ENCODE results near the gene IQSEC3. TPM values are rescaled to one million over a fixed set of nuclear protein-coding genes. Genes with fewer than 3 reads are reported as not detected.

IQSEC3 gene
- total and polyA plus RNA-seq, 2 of the 13 experiments (the other 11 are each of a cell fraction or from before 2014, with no cell fraction given), result not detected

DNA sequence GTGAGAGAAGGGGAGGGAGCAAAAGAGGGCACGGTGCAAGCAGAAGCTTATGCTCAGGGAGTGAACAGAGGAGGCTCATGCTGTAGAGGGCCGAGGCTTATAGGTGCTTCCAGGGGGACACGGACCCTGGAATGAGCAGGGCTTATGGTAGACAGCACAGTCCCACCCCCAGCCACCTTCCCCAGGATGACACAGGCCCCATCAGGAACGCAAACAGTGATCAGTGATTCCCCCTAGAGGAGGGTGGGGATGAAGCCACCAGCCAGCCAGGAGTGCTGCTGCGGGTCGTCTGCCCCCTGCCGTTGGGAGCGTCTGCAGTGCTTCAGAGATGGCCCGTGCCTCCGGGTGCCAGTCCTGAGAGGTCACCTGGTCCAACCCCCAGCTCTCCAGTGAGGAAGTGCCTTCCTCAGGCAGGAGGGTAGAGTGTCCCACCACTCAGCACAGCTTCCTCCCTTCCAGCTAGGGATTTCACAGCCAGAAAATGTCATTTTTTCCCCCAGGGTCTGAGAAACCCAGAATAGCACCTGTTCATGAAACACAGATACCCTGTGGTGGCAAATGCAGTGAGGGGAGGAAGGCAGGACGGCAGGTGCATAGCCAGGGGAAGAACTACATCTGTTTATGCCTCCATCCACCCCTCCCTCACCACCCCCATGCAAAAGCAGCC, 86.6 kb downstream of the IQSEC3 start (continued):
- TF ChIP-seq SMAD9 (CRISPR knock-in tag; IDR thresholded peaks at IDR 0.05), result no peak
- TF ChIP-seq ZGPAT (CRISPR knock-in tag; IDR thresholded peaks at IDR 0.05), result no peak
- no peak for TF ChIP-seq PCBP2 (optimal IDR thresholded peaks at IDR 0.05; ENCODE audit: low read depth, low read length, poor library complexity, severe bottlenecking)
- TF ChIP-seq FOXA3 (CRISPR knock-in tag; IDR thresholded peaks at IDR 0.05), result 0 out of 2 replicates have a peak, but pooled peaks have one; percentile 19
- TF ChIP-seq ZFP91 (CRISPR knock-in tag; IDR thresholded peaks at IDR 0.05; ENCODE audit: borderline replicate concordance), result peak; percentile 34
- TF ChIP-seq, protein P1, sequence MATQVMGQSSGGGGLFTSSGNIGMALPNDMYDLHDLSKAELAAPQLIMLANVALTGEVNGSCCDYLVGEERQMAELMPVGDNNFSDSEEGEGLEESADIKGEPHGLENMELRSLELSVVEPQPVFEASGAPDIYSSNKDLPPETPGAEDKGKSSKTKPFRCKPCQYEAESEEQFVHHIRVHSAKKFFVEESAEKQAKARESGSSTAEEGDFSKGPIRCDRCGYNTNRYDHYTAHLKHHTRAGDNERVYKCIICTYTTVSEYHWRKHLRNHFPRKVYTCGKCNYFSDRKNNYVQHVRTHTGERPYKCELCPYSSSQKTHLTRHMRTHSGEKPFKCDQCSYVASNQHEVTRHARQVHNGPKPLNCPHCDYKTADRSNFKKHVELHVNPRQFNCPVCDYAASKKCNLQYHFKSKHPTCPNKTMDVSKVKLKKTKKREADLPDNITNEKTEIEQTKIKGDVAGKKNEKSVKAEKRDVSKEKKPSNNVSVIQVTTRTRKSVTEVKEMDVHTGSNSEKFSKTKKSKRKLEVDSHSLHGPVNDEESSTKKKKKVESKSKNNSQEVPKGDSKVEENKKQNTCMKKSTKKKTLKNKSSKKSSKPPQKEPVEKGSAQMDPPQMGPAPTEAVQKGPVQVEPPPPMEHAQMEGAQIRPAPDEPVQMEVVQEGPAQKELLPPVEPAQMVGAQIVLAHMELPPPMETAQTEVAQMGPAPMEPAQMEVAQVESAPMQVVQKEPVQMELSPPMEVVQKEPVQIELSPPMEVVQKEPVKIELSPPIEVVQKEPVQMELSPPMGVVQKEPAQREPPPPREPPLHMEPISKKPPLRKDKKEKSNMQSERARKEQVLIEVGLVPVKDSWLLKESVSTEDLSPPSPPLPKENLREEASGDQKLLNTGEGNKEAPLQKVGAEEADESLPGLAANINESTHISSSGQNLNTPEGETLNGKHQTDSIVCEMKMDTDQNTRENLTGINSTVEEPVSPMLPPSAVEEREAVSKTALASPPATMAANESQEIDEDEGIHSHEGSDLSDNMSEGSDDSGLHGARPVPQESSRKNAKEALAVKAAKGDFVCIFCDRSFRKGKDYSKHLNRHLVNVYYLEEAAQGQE (IDR thresholded peaks at IDR 0.05; ENCODE audit: borderline replicate concordance in 1 of 2, low read depth in 1 of 2, low read length in 2 of 2), result peak in 1 of 2 experiments; percentile 44; a peak in 1 of 4 replicates
- no peak for TF ChIP-seq KLF9 (CRISPR knock-in tag; IDR thresholded peaks at IDR 0.05; ENCODE audit: low read depth)
- TF ChIP-seq REPIN1 (CRISPR knock-in tag; IDR thresholded peaks at IDR 0.05; ENCODE audit: borderline replicate concordance, low read depth), result peak; percentile 77; the same call in 1 of the 2 replicates
- no peak for TF ChIP-seq ZNF530 (CRISPR knock-in tag; IDR thresholded peaks at IDR 0.05; ENCODE audit: low read depth)
- TF ChIP-seq MXD1 (CRISPR knock-in tag; IDR thresholded peaks at IDR 0.05), result no peak
- TF ChIP-seq ELF1 (CRISPR knock-in tag; IDR thresholded peaks at IDR 0.05), result peak; percentile 14; the same call in 1 of the 2 replicates
- no peak for TF ChIP-seq NFRKB (IDR thresholded peaks at IDR 0.05)
- TF ChIP-seq, protein P2, sequence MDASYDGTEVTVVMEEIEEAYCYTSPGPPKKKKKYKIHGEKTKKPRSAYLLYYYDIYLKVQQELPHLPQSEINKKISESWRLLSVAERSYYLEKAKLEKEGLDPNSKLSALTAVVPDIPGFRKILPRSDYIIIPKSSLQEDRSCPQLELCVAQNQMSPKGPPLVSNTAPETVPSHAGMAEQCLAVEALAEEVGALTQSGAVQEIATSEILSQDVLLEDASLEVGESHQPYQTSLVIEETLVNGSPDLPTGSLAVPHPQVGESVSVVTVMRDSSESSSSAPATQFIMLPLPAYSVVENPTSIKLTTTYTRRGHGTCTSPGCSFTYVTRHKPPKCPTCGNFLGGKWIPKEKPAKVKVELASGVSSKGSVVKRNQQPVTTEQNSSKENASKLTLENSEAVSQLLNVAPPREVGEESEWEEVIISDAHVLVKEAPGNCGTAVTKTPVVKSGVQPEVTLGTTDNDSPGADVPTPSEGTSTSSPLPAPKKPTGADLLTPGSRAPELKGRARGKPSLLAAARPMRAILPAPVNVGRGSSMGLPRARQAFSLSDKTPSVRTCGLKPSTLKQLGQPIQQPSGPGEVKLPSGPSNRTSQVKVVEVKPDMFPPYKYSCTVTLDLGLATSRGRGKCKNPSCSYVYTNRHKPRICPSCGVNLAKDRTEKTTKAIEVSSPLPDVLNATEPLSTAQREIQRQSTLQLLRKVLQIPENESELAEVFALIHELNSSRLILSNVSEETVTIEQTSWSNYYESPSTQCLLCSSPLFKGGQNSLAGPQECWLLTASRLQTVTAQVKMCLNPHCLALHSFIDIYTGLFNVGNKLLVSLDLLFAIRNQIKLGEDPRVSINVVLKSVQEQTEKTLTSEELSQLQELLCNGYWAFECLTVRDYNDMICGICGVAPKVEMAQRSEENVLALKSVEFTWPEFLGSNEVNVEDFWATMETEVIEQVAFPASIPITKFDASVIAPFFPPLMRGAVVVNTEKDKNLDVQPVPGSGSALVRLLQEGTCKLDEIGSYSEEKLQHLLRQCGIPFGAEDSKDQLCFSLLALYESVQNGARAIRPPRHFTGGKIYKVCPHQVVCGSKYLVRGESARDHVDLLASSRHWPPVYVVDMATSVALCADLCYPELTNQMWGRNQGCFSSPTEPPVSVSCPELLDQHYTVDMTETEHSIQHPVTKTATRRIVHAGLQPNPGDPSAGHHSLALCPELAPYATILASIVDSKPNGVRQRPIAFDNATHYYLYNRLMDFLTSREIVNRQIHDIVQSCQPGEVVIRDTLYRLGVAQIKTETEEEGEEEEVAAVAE (CRISPR knock-in tag; IDR thresholded peaks at IDR 0.05; ENCODE audit: borderline replicate concordance), result no peak
- TF ChIP-seq ZNF792 (CRISPR knock-in tag; IDR thresholded peaks at IDR 0.05), result no peak
- TF ChIP-seq MAFK (conservative IDR thresholded peaks at IDR 0.05 in 1 of 2, IDR thresholded peaks at IDR 0.05 in 1 of 2; ENCODE audit: low read length in 2 of 2), result no peak
